Myocyte (in vitro differentiated cells): ENCODE data around the gene JAG1. TPM values are rescaled to one million over a fixed set of nuclear protein-coding genes. Genes with fewer than 3 reads are reported as not detected.

Experiments
- DNase-seq: peaks from one replicate; pipeline ENCODE4 v3.0.0-alpha.2; 2012; ENCODE audit warnings: low read depth
- total RNA-seq: library from RNA; depleted of rRNA; stranded (reverse); fragments of >200 nt; gene quantifications from 2 replicates; pipeline ENCODE4 v1.2.3, GENCODE V29; 2014

Gene JAG1
- total RNA-seq, 1 donor from 2014 or later: 14.0 TPM

DNA sequence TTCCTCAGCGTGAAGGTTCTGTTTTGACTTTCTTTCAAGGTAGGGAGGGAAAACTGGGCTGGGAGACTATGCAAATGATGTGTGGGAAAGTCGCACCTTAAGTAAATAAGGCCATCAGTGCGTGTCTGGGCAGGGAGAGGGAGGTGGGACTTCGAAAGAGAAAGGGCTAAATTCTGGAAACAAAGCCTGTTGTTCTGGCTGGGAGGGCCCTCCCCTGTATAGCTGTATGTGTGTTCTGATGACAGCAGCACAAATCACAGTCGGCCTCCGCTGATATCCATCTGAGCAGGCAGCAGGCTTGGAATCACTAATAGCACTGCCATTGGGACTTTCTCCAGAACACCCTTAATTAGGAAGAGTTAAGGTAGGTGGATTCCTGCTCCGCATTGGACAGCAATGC lies 19.2 kb downstream of the JAG1 start:
- no peak for DNase-seq

DNA sequence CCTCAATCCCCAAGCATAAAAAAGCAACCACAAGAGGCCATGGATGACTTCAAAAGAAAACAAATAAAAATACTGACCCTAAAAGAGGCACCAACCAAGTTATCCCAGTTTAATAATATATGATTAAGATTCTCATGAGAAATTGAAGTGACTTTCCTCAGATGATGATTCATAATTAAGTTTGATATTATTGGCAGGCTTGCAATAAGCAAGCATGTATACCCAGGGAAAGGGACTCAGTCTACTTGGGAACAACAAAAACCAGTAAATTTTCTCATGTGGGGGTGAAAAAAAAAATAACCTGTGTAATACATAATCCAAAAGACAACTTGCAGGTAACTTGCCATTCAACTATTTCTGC lies 19.6 kb downstream of the JAG1 start:
- no peak for DNase-seq

DNA sequence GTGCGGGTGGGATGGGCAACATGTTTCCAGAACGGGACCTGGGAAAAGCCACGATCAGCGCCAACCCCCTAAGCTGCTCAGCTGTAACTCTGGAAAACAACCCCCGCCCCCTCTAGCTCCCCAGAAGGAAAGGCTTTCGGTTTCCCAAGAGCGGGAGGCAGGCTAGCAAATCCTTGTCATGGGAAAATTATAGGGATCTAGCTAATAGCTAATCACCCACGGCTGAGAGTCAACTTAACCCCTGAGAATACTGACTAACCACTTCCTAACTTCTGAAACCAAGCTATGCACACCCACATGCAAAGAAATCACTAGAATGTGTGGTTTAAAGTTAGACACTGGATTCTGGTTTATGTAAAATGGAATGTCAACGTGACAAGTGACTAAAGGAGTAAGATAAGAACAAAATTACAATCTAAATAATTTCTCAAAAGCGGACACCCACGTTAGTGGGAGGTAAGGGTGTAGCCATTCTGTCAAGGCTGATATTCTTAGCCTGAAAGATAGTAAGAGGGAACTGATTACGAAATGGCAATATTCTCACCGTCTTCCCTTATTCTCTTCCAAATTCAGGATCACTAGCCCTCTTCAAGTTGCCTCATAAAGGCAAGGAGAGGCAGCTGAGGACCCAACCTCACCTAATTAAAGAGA lies 20.1 kb downstream of the JAG1 start:
- no peak for DNase-seq

DNA sequence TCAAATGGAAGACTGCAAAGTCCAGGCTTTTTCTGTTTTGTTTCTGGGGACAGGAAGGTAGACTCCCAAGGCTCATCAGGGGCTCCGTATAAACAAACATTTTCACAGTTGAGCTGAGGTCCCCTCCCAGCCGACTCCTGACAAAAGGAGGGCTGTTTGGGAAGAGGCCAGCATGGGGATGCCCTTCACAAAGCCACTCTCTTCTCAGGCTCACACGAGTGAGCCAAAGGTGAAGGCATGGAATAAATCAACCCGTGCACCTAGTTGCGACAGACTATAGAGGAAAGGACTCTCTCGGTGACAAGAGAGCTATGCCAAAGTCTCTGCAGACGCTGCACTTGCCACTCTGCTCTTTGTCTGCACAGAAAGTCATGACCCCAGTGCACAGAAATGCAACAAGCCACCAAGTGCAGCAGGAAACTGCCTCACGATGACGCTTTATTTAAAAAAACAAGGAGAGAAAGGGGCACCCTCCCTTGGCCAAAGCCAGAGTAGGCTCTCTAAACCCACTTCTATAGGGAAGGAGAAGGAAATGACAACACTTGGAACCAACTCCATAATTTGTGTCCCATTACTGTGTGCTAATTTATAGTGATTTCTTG lies 21.0 kb downstream of the JAG1 start:
- no peak for DNase-seq

DNA sequence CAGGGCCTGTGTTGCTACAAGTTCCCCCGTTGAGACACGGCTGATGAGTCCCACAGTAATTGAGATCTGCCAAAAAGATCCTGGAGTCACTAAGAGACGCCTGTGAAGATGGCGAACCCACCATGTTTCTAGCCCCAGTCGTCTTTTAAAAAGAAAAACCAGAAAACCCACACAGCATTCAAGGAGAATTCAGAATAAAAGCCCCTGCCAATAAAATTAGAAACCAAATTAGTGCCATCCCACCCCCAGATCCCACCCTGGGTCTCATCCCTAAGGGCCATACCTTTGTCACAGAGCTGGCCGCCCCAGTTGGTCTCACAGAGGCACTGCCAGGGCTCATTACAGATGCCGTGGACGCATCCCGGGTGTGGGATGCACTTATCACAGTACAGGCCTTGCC lies 21.6 kb downstream of the JAG1 start:
- DNase-seq: no peak

DNA sequence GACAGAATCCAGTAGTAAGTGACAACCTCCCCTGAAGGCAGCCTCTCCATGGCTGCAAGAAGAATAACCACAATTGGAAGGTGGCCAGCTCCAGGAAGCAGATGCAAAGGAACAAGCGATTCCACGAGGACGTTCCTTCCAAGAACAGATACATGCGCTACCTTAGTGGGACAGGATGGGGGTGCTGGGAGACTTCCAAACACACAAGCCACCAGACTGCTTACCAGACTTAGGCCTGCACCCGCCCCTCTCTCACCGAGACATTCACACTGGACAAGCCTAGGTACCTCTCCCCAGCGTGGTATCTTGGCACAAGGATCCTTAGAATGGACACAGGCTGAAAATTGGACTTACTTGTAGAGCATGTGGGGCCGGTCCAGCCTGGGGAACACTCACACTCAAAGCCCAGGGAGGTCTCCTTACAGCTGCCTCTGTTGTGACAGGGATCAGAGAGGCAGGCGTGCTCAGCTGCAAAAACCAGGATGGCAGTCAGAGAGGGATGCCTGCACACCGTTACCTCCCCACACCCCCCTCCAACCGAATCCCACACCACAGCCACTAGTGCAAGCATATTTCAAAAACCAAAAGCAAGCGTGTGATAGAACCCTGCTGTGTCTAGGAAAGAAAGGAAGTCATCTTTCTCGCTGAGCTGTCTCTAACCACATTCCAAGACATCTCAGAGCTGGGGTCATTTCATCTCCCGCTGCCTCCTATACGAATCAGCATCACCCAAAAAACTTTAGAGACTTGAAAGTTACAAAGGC lies 22.4 kb downstream of the JAG1 start:
- peak; percentile 75 for DNase-seq

DNA sequence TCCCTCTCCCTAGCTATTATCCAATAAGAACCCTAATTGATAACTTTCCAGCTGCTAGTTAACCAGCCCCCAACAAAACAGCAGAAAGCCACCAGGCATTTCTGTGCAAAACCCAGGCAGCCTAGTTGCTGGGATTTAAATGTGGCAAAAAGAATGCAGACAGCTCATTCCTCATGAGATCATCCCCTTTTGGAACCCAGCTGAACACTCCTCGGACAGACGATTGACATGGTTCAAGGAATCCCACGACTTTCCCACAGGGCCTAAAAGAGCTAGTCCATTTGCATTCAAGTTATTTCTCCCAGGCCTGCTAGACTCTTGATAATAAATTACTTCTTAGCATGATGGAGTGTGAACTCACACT lies 24.0 kb downstream of the JAG1 start:
- peak; percentile 81 for DNase-seq

DNA sequence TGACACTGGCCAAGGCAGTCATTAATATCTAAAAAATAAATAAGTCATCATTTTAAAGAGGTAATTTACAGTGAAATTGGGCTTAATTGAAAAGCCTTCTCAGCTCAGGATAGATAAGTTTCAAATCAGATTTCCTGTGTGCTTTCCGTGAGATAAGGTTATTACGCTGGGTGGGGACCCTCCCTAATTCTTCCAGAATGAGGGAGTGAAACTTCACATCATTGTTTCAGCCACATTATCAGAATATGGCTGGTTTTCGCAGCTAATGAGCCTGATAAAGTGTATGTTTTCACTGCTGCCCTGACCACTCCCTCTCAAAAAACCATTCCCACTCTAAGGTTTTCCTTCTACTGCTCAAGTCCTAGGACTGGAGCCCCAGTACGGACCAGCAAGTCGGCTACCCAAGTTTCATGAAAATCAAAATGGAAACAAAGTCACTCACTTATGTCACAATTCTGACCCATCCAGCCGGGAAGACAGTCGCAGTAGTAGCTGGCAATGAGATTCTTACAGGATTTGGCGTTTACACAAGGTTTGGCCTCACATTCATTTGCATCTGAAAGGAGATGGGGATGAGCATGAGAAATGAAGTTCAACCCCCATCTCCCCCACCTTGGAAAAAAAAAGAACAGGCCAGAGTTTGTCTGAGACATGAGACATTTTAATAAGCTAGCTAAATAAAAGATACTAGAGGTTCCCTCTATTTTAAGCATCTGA lies 24.6 kb downstream of the JAG1 start:
- DNase-seq: no peak

DNA sequence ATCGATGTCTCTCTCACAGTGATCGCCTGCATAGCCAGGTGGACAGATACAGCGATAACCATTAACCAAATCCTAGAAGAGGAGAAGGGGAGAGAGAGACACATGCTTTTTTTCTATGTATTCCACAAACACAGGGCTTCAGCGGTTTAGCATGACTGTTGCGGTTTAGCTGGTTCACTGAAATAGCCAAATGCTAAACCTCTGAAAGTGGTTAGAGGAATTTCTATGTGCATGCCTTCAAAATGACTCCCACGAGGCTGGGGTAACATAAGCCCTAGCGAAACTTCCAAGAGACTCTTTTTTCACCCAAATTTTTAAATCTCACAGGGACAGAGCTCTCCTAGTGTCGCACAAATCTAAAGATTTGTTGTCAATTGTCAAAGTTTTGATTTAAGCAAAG lies 25.1 kb downstream of the JAG1 start:
- DNase-seq: peak; percentile 86

DNA sequence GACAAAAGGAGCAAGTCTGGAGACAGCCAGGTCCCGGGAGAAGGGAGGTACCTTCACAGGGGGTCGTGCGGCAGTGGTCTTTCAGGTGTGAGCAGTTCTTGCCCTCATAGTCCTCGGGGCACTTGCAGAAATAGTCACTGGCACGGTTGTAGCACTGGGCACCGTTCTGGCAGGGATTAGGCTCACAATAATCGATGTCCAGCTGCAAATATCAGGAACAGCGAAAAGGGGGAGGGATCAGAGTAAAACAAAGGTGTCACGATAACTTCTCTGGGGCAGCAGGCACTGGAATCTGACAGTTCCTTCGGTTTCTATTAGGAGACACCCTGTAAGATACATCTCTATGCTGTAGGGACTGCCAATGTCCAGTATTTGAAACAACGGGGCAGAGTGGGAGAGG lies 25.9 kb downstream of the JAG1 start:
- DNase-seq: no peak

DNA sequence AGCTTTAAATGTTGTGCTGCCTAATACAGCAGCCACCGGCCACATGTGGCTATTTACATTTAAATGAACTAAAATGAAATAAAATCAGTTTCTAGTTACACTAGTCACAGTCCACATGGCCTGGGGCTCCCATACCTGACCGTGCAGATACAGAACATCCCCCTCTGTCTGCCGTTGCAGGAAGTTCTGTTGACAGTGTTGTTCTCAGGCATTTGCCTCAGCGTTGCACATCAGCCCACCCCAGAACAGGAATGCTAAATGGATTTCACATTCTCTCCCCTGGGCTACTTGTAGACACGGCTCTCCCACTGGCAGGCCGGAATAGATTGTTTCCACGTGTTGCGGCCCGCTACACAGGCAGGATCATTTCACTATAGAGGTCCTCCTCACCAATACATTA lies 26.3 kb downstream of the JAG1 start:
- no peak for DNase-seq

DNA sequence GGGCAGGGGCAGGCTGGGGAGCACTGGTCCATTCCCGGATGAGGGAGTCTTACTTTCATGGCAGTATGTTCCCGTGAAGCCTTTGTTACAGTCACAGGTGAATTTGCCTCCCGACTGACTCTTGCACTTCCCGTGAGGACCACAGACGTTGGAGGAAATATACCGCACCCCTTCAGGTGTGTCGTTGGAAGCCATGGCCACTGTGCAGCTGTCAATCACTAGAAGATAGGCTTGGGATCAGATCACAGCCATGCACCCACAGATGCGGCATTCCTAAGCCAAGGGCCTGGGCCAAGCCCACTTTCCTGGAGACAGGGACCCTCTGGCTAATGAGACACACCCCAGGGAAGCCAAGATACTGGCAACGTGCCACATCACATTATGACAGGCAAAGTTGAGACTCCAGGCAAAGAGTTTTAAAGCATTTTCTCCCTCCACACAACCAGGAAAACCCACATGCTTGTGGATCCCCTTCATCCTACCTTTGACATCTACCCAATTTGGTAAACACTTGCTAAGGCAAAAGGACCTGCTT lies 26.8 kb downstream of the JAG1 start:
- no peak for DNase-seq

DNA sequence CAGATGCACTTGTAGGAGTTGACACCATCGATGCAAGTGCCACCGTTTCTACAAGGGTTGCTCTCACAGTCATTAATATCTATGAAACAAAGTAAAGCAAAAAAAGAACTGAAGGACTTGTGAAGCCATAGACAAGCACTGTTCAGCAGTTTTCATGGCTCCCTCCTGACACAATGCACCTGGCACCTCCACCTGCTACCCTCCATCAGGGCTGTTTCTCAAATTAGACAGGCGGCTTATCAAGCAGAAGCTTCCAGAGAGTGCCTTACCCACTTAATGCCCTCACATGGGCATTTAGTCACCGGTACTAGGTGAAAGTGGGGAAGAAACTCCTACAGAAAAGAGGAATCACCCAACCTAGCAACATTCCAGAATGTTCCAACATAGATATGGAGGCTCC lies 27.8 kb downstream of the JAG1 start:
- peak; percentile 54 for DNase-seq

DNA sequence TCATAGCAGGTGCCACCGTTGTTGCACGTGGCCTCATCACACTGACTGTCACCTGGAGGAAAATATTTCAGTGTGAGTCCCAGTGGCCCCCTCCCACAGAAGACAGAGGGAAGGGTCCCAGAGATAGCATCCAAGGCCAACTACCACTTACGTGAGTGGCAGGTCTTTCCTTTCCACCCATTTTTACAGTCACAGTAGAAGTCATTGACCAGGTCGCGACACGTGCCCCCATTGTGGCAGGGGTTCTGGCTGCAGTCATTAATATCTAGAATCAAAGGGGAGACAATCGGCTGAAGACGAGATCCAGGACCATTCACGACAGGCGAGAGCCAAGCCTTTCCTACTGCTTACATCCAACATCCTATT lies 28.6 kb downstream of the JAG1 start:
- no peak for DNase-seq

DNA sequence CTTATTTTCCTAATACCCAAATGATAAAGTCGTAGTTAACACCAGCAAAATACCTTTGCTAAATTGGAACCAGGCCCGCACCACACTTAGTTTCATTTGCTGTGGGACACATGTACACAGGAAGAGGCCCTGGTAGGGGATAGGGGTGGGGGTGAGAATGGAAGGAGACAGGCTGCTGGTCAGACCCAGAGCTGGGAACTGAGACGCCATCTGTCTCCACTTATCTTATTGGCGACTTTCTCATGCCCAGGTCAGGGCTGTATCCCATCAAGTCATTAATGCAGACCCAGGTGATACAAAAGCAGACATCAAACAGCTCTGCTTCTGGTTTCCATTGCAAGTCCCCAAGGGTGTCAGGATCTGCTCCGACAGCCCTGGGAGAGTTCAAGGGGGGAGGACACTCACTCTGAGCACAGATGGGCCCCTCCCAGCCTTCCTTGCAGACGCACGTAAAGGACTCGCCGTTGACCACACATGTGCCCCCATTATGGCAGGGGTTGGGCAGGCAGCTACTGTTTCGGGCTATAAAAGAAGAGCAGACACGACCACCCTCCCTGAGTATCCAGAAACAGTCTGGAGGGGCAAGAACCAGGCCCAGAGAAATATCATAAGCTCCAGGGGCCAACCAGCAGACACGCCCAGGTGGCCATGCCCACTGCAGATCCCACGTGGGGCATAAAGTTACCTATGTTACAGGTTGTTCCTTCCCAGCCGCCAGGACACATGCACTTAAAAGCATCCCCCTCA lies 29.2 kb downstream of the JAG1 start:
- no peak for DNase-seq

DNA sequence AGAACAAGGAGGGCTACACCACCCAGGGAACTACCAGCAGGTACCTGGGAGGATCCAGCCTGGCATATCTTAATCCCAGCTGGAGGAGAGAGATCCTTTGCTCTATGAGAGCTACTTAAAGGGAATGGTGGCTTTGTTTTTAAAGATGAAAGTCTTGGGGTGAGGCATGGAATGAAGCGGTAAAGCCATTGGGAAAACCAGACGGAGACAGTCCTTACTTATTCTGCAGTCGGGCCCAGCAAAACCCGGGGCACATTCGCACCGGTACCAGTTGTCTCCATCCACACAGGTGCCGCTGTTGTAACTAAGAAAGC lies 30.3 kb downstream of the JAG1 start:
- no peak for DNase-seq

DNA sequence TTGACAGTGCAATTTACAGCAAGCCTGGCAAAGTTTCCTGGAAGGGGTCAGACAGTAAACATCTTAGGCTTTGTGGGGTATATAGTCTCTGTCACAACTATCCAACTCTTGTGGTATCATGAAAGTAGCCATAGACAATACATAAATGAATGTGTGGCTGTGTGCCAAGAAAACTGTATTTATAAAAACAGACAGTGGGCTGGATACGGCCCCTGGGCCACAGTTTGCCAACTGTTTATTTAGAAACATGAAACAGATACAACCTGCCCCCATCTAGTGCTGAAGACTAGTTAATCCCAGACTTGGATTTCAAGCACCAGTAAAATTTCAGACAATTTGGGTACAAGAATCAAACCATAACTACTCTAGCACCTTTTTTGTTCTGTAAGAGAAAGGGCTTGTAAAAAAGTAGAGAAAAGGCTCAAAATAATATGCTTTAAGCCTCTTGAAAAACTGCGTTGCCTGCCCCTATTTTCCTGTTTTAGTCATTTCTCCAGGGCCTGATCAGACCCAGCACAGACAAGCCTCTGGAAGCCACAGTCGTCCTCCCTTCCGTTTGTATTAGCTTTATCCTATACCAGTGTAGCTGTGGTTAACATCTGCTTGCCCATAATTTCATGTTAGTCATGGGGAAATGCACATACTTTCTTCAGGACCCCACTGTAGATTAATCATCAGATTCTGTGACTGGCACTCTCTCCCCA lies 30.8 kb downstream of the JAG1 start:
- no peak for DNase-seq

DNA sequence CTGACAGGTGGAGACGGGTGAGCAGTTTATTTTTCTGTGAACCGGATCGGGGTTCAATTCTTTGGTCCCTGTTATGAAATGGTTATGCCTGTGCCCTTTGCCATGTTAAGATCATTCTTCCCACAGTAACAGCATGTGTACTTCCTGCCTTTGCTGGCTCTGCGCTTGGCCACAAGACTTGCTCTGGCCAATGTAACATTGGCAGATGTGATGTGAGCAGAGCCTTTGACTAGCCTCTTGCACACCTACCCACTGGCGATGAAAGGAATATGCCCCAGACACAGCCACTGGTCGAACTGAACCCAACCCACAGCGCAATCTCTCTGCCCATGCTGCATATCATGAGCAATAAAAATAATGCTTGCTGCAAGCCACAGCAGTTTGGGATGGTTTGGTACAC lies 31.9 kb downstream of the JAG1 start:
- DNase-seq: no peak

DNA sequence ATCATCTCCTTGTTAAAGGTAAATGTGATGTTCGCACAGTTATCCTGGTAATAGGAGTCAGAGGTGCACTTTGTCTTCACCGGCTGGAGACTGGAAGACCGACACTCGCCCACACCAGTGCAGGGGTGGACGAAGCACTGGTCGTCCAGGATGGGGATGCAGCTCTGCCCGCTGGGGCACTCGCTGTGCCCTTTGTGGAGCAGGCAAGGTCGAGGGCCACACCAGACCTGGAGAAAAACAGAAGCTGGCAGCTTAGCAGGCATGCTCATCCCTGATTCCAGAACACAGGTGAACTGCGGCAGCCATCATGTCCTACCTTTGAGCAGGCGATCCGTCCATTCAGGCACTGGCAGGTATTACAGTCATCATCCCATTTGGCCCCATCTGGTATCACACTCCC lies 32.3 kb downstream of the JAG1 start:
- no peak for DNase-seq

DNA sequence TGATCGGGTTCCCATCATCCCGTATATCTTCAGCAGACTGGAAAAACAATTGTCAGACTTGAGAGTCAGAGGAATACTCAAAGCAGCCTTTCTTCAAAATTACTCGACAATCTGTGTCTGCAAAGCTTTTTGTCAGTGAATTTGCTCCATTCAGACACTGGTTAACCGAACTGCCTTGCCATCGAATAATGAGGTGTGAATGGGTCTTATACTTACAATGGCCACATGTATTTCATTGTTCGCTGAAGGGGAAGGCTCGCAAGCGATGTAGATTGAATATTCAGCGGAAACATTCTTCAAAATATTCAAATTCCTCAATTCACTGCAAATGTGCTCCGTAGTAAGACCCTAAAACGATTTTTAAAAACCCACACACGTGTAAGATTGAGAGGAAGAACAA lies 32.9 kb downstream of the JAG1 start:
- DNase-seq: no peak
